K562 (cell line): ENCODE measurements around the gene HEATR9. TPM values are rescaled to one million over a fixed set of nuclear protein-coding genes. Genes with fewer than 3 reads are reported as not detected.

Experiments used
- AFF1 ChIP-seq, 2 experiments: fragments of 450-650 bp; IDR thresholded peaks; 2 replicates each; pipeline ENCODE4 v1.6.1; 2018; ENCODE audit warnings: mild to moderate bottlenecking in 2 of 2, low read depth in 1 of 2; ENCODE audit not compliant: partially characterized antibody in 2 of 2
- FOXJ2 ChIP-seq: fragments of 200-800 bp; sonication (Bioruptor generic); IDR thresholded peaks from 2 replicates; pipeline ENCODE4 v1.6.1; 2016; ENCODE audit warnings: missing genetic modification characterization, missing compliant biosample characterization
- IRF1 ChIP-seq: sonication (generic); formaldehyde crosslinking; IDR thresholded peaks from 2 replicates; pipeline ENCODE4 v1.8.0; 2022; ENCODE audit warnings: missing genetic modification reagents, mild to moderate bottlenecking, borderline replicate concordance
- KDM4B ChIP-seq, 2 experiments: fragments of 450-650 bp in 1 of 2; sonication (generic) in 1 of 2; IDR thresholded peaks; 2 replicates each; pipeline ENCODE4 v1.6.1; 2016 to 2017; ENCODE audit warnings: borderline replicate concordance in 2 of 2, antibody characterized with exemption in 1 of 2, low read depth in 1 of 2, mild to moderate bottlenecking in 1 of 2
- MNT ChIP-seq, 2 experiments: fragments of 450-650 bp; conservative IDR thresholded peaks; 2 replicates each; pipeline ENCODE4 v1.6.1; 2017; ENCODE audit warnings: mild to moderate bottlenecking in 2 of 2, moderate library complexity in 2 of 2
- SOX6 ChIP-seq: fragments of 450-650 bp; IDR thresholded peaks from 2 replicates; pipeline ENCODE4 v1.6.1; 2014; ENCODE audit warnings: mild to moderate bottlenecking
- TRIM28 ChIP-seq: fragments of 450-650 bp; IDR thresholded peaks from 2 replicates; pipeline ENCODE4 v1.6.1; 2017
- VEZF1 ChIP-seq: fragments of 200-800 bp; sonication (Bioruptor generic); IDR thresholded peaks from 2 replicates; pipeline ENCODE4 v1.6.1; 2017; ENCODE audit warnings: missing genetic modification characterization, missing compliant biosample characterization
- WHSC1 ChIP-seq: IDR thresholded peaks from one replicate; pipeline ENCODE4 v1.6.1; 2012; ENCODE audit warnings: low read length, control low read depth, inconsistent platforms
- ZNF165 ChIP-seq: fragments of 250-450 bp; sonication (Bioruptor Pico); IDR thresholded peaks from 2 replicates; pipeline ENCODE4 v1.4.0; 2020; ENCODE audit warnings: borderline replicate concordance
- ZNF316 ChIP-seq: fragments of 450-650 bp; IDR thresholded peaks from 2 replicates; pipeline ENCODE4 v1.6.1; 2016
- ZNF436 ChIP-seq: fragments of 250-450, 450-650 bp; sonication (Bioruptor Pico); formaldehyde crosslinking; IDR thresholded peaks from 2 replicates; pipeline ENCODE4 v1.7.0; 2020; ENCODE audit warnings: mild to moderate bottlenecking
- ZNF512 ChIP-seq: IDR thresholded peaks from 2 replicates; pipeline ENCODE4 v1.6.1; 2016; ENCODE audit warnings: missing genetic modification characterization, missing compliant biosample characterization
- ZNF561 ChIP-seq: fragments of 450-650 bp; formaldehyde crosslinking; conservative IDR thresholded peaks from 2 replicates; pipeline ENCODE4 v1.4.0; 2020; ENCODE audit warnings: mild to moderate bottlenecking, moderate library complexity
- ZNF77 ChIP-seq: fragments of 250-450 bp; sonication (Bioruptor Pico); IDR thresholded peaks from 2 replicates; pipeline ENCODE4 v1.5.0; 2020
- polyA plus RNA-seq, 8 experiments: library from polyadenylated mRNA; depleted of rRNA in 4 of 8; stranded (reverse) in 5 of 8; unstranded in 3 of 8; fragments of >200 nt; fragmentation: Nextera tagmentation in 2 of 8; fragmentation: Illumina TruSeq in 1 of 8; extraction: Ambion mirVana in 2 of 8; extraction: Trizol in 1 of 8; gene quantifications; 2 replicates each; pipeline versions ENCODE4 v1.2.1 to v1.2.3, GENCODE V29; 2011 to 2014; ENCODE audit warnings: inconsistent platforms in 1 of 8, missing spikeins in 1 of 8
- total RNA-seq, 7 experiments: library from RNA; depleted of rRNA in 6 of 7; stranded (reverse); fragments of >200 nt in 6 of 7; fragmentation: Illumina TruSeq in 2 of 7; extraction: Trizol in 2 of 7; gene quantifications; 2 replicates each; pipeline versions ENCODE4 v1.2.1 to v1.2.3, GENCODE V29; 2011 to 2021; ENCODE audit warnings: low replicate concordance in 1 of 7

The HEATR9 gene
- total and polyA plus RNA-seq, 9 of the 15 experiments (the other 6 are each of a cell fraction or from before 2014, with no cell fraction given), result not detected

GRCh38 chr17:35808962-35809854 is 59.5 kb downstream of the HEATR9 start, which contains the start of gene TAF15 (continued):
- peak in 1 of 2 experiments; percentile 65 for TF ChIP-seq AFF1 (IDR thresholded peaks at IDR 0.05; ENCODE audit: low read depth in 1 of 2, partially characterized antibody in 2 of 2)
- TF ChIP-seq ZNF77 (CRISPR knock-in tag), result no peak
- TF ChIP-seq ZNF165 (CRISPR knock-in tag), result 0 out of 2 replicates have a peak, but pooled peaks have one; percentile 38
- TF ChIP-seq ZNF316, result peak; percentile 19; the same call in 1 of the 2 replicates
- peak; percentile 72 for TF ChIP-seq FOXJ2 (tag)
- TF ChIP-seq KDM4B (IDR thresholded peaks at IDR 0.05; ENCODE audit: borderline replicate concordance in 2 of 2, low read depth in 1 of 2), result peak in 1 of 2 experiments; percentile 61; a peak in 1 of 4 replicates
- TF ChIP-seq ZNF512, result no peak
- no peak for TF ChIP-seq TRIM28
- peak; percentile 73; the same call in 1 of the 2 replicates for TF ChIP-seq VEZF1 (CRISPR knock-in tag)
- no peak for TF ChIP-seq IRF1 (CRISPR knock-in tag)
- no peak for TF ChIP-seq ZNF561 (CRISPR knock-in tag)
- peak; percentile 64; the same call in 1 of the 2 replicates for TF ChIP-seq ZNF436
- TF ChIP-seq MNT (conservative IDR thresholded peaks at IDR 0.05), result peak; percentile 48 to 73; a peak in 2 of 4 replicates
- TF ChIP-seq WHSC1, result no peak
- TF ChIP-seq SOX6, result no peak; the same call in 1 of the 2 replicates
